Nephron (organoid): ENCODE measurements around the gene GAREM1.

Source experiments
- H3K27ac Mint-ChIP-seq, 3 experiments: 2 replicates each; pipeline ENCODE4 v1.8.0; 2020; ENCODE audit warnings: mixed read lengths in 3 of 3, mild to moderate bottlenecking in 2 of 3, moderate library complexity in 1 of 3
- H3K27me3 Mint-ChIP-seq: 2 replicates; pipeline ENCODE4 v1.8.0; 2021; ENCODE audit warnings: low read depth, mild to moderate bottlenecking, moderate library complexity, mixed read lengths
- H3K36me3 Mint-ChIP-seq: 2 replicates; pipeline ENCODE4 v1.8.0; 2020; ENCODE audit warnings: low read depth, mixed read lengths
- H3K4me1 Mint-ChIP-seq: 2 replicates; pipeline ENCODE4 v1.8.0; 2020; ENCODE audit warnings: mixed read lengths
- H3K4me3 Mint-ChIP-seq, 3 experiments: 2 replicates each; pipeline ENCODE4 v1.8.0; 2020; ENCODE audit warnings: mild to moderate bottlenecking in 3 of 3, mixed read lengths in 3 of 3, moderate library complexity in 2 of 3
- H3K9me3 Mint-ChIP-seq: 2 replicates; pipeline ENCODE4 v1.8.0; 2020; ENCODE audit warnings: mixed read lengths
- CTCF ChIP-seq, 3 experiments: fragments of 200-600 bp; sonication (generic); IDR thresholded peaks; one replicate each; pipeline ENCODE4 v1.5.0; 2021; ENCODE audit warnings: antibody characterized with exemption in 3 of 3; ENCODE audit not compliant: unreplicated experiment in 3 of 3

Gene GAREM1

GRCh38 chr18:32420084-32420750 lies 50.5 kb downstream of the GAREM1 start:
- Mint-ChIP-seq H3K4me3 (no peak overlapping the region), H3K4me1 (peaks cover 31% of the 10 kb centered on the region), H3K27me3 (no peaks in the 10 kb centered on the region), H3K27ac (no peak overlapping the region), H3K36me3 (peaks cover 27% of the 10 kb centered on the region), H3K9me3 (peaks cover 11% of the 10 kb centered on the region)
- no peak for TF ChIP-seq CTCF (IDR thresholded peaks at IDR 0.05; ENCODE audit: unreplicated experiment in 3 of 3)

- Mint-ChIP-seq H3K4me3 (no peak overlapping the region), H3K9me3 (peaks cover 13% of the 10 kb centered on the region), H3K4me1 (peaks cover 17% of the 10 kb centered on the region), H3K36me3 (peaks cover 32% of the 10 kb centered on the region), H3K27ac (no peak overlapping the region), H3K27me3 (no peaks in the 10 kb centered on the region)
- TF ChIP-seq CTCF (IDR thresholded peaks at IDR 0.05; ENCODE audit: unreplicated experiment in 3 of 3), result no peak
Measured at GRCh38 chr18:32418148-32418547, 52.5 kb downstream of the GAREM1 start.

- H3K9me3 Mint-ChIP-seq, result no peaks in the 10 kb centered on the region
- H3K4me3 Mint-ChIP-seq, result no peak overlapping the region
- H3K36me3 Mint-ChIP-seq, result no peaks in the 10 kb centered on the region
- no peak for TF ChIP-seq CTCF (IDR thresholded peaks at IDR 0.05; ENCODE audit: unreplicated experiment in 3 of 3)
- H3K4me1 Mint-ChIP-seq, result peaks cover 5% of the 10 kb centered on the region
- no peaks in the 10 kb centered on the region for H3K27me3 Mint-ChIP-seq
- no peak overlapping the region for H3K27ac Mint-ChIP-seq
Measured at GRCh38 chr18:32405588-32405987, 65.1 kb downstream of the GAREM1 start.

- H3K4me3 Mint-ChIP-seq, result no peak overlapping the region
- peaks cover 20% of the 10 kb centered on the region for H3K9me3 Mint-ChIP-seq
- H3K4me1 Mint-ChIP-seq, result peaks cover 5% of the 10 kb centered on the region
- no peaks in the 10 kb centered on the region for H3K27me3 Mint-ChIP-seq
- peaks cover 12% of the 10 kb centered on the region for H3K36me3 Mint-ChIP-seq
- peak overlapping the region in 1 of 3 experiments; percentile 59 for H3K27ac Mint-ChIP-seq
- no peak for TF ChIP-seq CTCF (IDR thresholded peaks at IDR 0.05; ENCODE audit: unreplicated experiment in 3 of 3)
Measured at GRCh38 chr18:32401621-32402020, 69.1 kb downstream of the GAREM1 start.

GRCh38 chr18:32393407-32393806 lies 77.3 kb downstream of the GAREM1 start:
- no peaks in the 10 kb centered on the region for H3K4me1 Mint-ChIP-seq
- H3K27ac Mint-ChIP-seq, result no peak overlapping the region
- H3K4me3 Mint-ChIP-seq, result no peak overlapping the region
- H3K27me3 Mint-ChIP-seq, result peaks cover 3% of the 10 kb centered on the region
- H3K36me3 Mint-ChIP-seq, result peaks cover 33% of the 10 kb centered on the region
- H3K9me3 Mint-ChIP-seq, result peaks cover 21% of the 10 kb centered on the region
- no peak for TF ChIP-seq CTCF (IDR thresholded peaks at IDR 0.05; ENCODE audit: unreplicated experiment in 3 of 3)

- Mint-ChIP-seq H3K9me3 (peaks cover 5% of the 10 kb centered on the region), H3K36me3 (peaks cover 21% of the 10 kb centered on the region)
- TF ChIP-seq CTCF (IDR thresholded peaks at IDR 0.05; ENCODE audit: unreplicated experiment in 3 of 3), result no peak
Measured at GRCh38 chr18:32391126-32391525, 79.6 kb downstream of the GAREM1 start.

More at GRCh38 chr18:32391126-32391525, 79.6 kb downstream of the GAREM1 start:
- Mint-ChIP-seq H3K27ac (no peak overlapping the region), H3K4me1 (no peaks in the 10 kb centered on the region), H3K4me3 (no peak overlapping the region), H3K27me3 (peaks cover 3% of the 10 kb centered on the region)
